WTC11 (cell line): ENCODE measurements around the gene SLC12A8.

Experiments
- ZBTB21 ChIP-seq: sonication (generic); formaldehyde crosslinking; IDR thresholded peaks from 2 replicates; pipeline ENCODE4 v1.8.1; 2023; ENCODE audit warnings: mild to moderate bottlenecking, missing genetic modification reagents, borderline replicate concordance
- ZNF416 ChIP-seq: fragments of 250-450 bp; sonication (Bioruptor Pico); IDR thresholded peaks from 2 replicates; pipeline ENCODE4 v1.9.0; 2021; ENCODE audit warnings: mild to moderate bottlenecking, inconsistent platforms
- TF ChIP-seq, protein P1 (sequence below): fragments of 200-600 bp; IDR thresholded peaks from 2 replicates; pipeline ENCODE4 v1.8.0; 2022; ENCODE audit warnings: antibody characterized with exemption

DNA sequence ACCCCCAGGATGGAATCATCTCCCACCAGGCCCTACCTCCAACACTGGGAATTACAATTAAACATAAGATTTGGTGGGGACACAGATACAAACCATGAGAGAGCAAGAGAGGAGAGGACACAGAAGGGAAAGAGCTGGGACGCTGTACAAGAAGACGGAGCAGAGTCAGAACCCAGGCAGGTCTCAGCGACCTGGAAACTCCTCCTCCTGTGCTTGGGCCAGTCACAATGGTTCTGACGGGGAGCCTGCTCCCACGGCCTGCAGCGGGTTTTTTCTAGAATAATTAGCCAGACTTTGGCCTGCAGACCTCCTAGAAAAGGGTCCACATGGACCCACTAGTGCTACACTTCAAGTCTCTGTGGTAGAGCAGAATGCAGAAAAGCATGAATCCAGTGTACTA lies 5.6 kb downstream of the SLC12A8 start:
- TF ChIP-seq, protein P1, sequence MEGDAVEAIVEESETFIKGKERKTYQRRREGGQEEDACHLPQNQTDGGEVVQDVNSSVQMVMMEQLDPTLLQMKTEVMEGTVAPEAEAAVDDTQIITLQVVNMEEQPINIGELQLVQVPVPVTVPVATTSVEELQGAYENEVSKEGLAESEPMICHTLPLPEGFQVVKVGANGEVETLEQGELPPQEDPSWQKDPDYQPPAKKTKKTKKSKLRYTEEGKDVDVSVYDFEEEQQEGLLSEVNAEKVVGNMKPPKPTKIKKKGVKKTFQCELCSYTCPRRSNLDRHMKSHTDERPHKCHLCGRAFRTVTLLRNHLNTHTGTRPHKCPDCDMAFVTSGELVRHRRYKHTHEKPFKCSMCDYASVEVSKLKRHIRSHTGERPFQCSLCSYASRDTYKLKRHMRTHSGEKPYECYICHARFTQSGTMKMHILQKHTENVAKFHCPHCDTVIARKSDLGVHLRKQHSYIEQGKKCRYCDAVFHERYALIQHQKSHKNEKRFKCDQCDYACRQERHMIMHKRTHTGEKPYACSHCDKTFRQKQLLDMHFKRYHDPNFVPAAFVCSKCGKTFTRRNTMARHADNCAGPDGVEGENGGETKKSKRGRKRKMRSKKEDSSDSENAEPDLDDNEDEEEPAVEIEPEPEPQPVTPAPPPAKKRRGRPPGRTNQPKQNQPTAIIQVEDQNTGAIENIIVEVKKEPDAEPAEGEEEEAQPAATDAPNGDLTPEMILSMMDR, result no peak
- TF ChIP-seq ZBTB21, result no peak
- no peak for TF ChIP-seq ZNF416 (CRISPR knock-in tag)
